ENCODE data around the gene RASGRF1.

- no peak for TF ChIP-seq SP1 (IDR thresholded peaks at IDR 0.05)
- no peak for TF ChIP-seq ARNT (IDR thresholded peaks at IDR 0.05)
- TF ChIP-seq L3MBTL2 (conservative IDR thresholded peaks at IDR 0.05) = no peak
- no peak for TF ChIP-seq BHLHE40 (IDR thresholded peaks at IDR 0.05; ENCODE audit: borderline replicate concordance)
- no peak for TF ChIP-seq SUZ12 (IDR thresholded peaks at IDR 0.05)
- no peak for TF ChIP-seq FOXK2 (IDR thresholded peaks at IDR 0.05)
- TF ChIP-seq ELF4 (IDR thresholded peaks at IDR 0.05) = no peak
- no peak for TF ChIP-seq TARDBP (IDR thresholded peaks at IDR 0.05)
Observed at GRCh38 chr15:79035111-79035601, 55.4 kb downstream of the RASGRF1 start.
